Neural progenitor cell (in vitro differentiated cells): ENCODE data around the gene CHST9. TPM values are rescaled to one million over a fixed set of nuclear protein-coding genes. Genes with fewer than 3 reads are reported as not detected.

Experiments used
- DNase-seq: peaks from one replicate; pipeline ENCODE4 v3.0.0-alpha.2; 2016; ENCODE audit warnings: low spot score
- H2AFZ ChIP-seq: fragments of 200-600 bp; sonication (generic); replicated peaks from 2 replicates; pipeline ENCODE4 v1.6.1; 2016; ENCODE audit warnings: antibody characterized with exemption
- H3F3A ChIP-seq: fragments of 200-600 bp; sonication (generic); 2 replicates; pipeline ENCODE4 v1.6.1; 2016; ENCODE audit warnings: antibody characterized with exemption, low read depth
- H3K27ac ChIP-seq: fragments of 200-600 bp; sonication (generic); 2 replicates; pipeline ENCODE4 v1.5.1; 2016; ENCODE audit warnings: mild to moderate bottlenecking
- H3K27me3 ChIP-seq: fragments of 200-600 bp; sonication (generic); 2 replicates; pipeline ENCODE4 v1.6.1; 2016; ENCODE audit warnings: mild to moderate bottlenecking, moderate library complexity
- H3K36me3 ChIP-seq: fragments of 200-600 bp; sonication (generic); 2 replicates; pipeline ENCODE4 v1.5.1; 2016
- H3K4me1 ChIP-seq: fragments of 200-600 bp; sonication (generic); 2 replicates; pipeline ENCODE4 v1.6.1; 2016; ENCODE audit warnings: mixed run types
- H3K4me2 ChIP-seq: fragments of 200-600 bp; sonication (generic); 2 replicates; pipeline ENCODE4 v1.6.1; 2016
- H3K4me3 ChIP-seq: fragments of 200-600 bp; sonication (generic); 2 replicates; pipeline ENCODE4 v1.5.1; 2016
- H3K79me2 ChIP-seq: fragments of 200-600 bp; sonication (generic); 2 replicates; pipeline ENCODE4 v1.6.1; 2016; ENCODE audit warnings: low read depth
- H3K9ac ChIP-seq: fragments of 200-600 bp; sonication (generic); 2 replicates; pipeline ENCODE4 v1.6.1; 2016
- H3K9me3 ChIP-seq: fragments of 200-600 bp; sonication (generic); 2 replicates; pipeline ENCODE4 v1.5.1; 2016; ENCODE audit warnings: low read depth
- H4K20me1 ChIP-seq: fragments of 200-600 bp; sonication (generic); 2 replicates; pipeline ENCODE4 v1.6.1; 2016; ENCODE audit warnings: low read depth
- H3K27ac Mint-ChIP-seq: 3 replicates; pipeline ENCODE4 v1.8.0; 2021; ENCODE audit warnings: mixed read lengths
- H3K27me3 Mint-ChIP-seq: 2 replicates; pipeline ENCODE4 v1.8.0; 2022; ENCODE audit warnings: low read depth, mild to moderate bottlenecking, inconsistent platforms, moderate library complexity, mixed read lengths; ENCODE audit not compliant: insufficient read depth
- H3K36me3 Mint-ChIP-seq: 3 replicates; pipeline ENCODE4 v1.8.0; 2021; ENCODE audit warnings: mixed read lengths
- H3K4me1 Mint-ChIP-seq: 3 replicates; pipeline ENCODE4 v1.8.0; 2021; ENCODE audit warnings: mixed read lengths
- H3K4me3 Mint-ChIP-seq: 3 replicates; pipeline ENCODE4 v1.8.0; 2021; ENCODE audit warnings: mild to moderate bottlenecking, moderate library complexity, mixed read lengths
- H3K9me3 Mint-ChIP-seq: 3 replicates; pipeline ENCODE4 v1.8.0; 2020; ENCODE audit warnings: mixed read lengths
- CTCF ChIP-seq: fragments of 200-600 bp; sonication (generic); IDR thresholded peaks from 2 replicates; pipeline ENCODE4 v1.5.1; 2017; ENCODE audit warnings: antibody characterized with exemption, mild to moderate bottlenecking
- EZH2 ChIP-seq: fragments of 200-600 bp; sonication (generic); IDR thresholded peaks from 2 replicates; pipeline ENCODE4 v1.6.1; 2017; ENCODE audit warnings: antibody characterized with exemption, mild to moderate bottlenecking, moderate library complexity
- EZH2phosphoT487 ChIP-seq: fragments of 200-600 bp; sonication (generic); IDR thresholded peaks from 2 replicates; pipeline ENCODE4 v1.6.1; 2017; ENCODE audit warnings: antibody characterized with exemption
- total RNA-seq: library from RNA; depleted of rRNA; stranded (reverse); fragments of >200 nt; gene quantifications from 2 replicates; pipeline ENCODE4 v1.2.3, GENCODE V29; 2015; ENCODE audit warnings: low replicate concordance

Gene CHST9
- total RNA-seq, 1 donor from 2014 or later = 1.3 TPM

- peaks cover 12% of the 10 kb centered on the region for H3K27me3 Mint-ChIP-seq
- Histone ChIP-seq H2AFZ (no peak overlapping the region), H3K9me3 (no peaks in the 10 kb centered on the region), H3K27me3 (peaks cover 45% of the 10 kb centered on the region), H4K20me1 (no peaks in the 10 kb centered on the region), H3K4me1 (peaks cover 14% of the 10 kb centered on the region), H3K36me3 (no peaks in the 10 kb centered on the region), H3K9ac (no peak overlapping the region), H3K27ac (no peak overlapping the region), H3K4me3 (no peak overlapping the region), H3K4me2 (no peak overlapping the region), H3K79me2 (no peaks in the 10 kb centered on the region), H3F3A (no peaks in the 10 kb centered on the region)
- peaks cover 19% of the 10 kb centered on the region for H3K4me1 Mint-ChIP-seq
- H3K27ac Mint-ChIP-seq = no peak overlapping the region
- H3K9me3 Mint-ChIP-seq = no peaks in the 10 kb centered on the region
- DNase-seq = no peak
- no peaks in the 10 kb centered on the region for H3K36me3 Mint-ChIP-seq
- H3K4me3 Mint-ChIP-seq = no peak overlapping the region
- TF ChIP-seq CTCF (no peak), EZH2phosphoT487 (no peak), EZH2 (no peak)
Observed at GRCh38 chr18:27181726-27182125, 3.4 kb downstream of the CHST9 start.

- Histone ChIP-seq H3K4me1 (peaks cover 36% of the 10 kb centered on the region), H3K4me2 (no peak overlapping the region)
- H3K4me1 Mint-ChIP-seq = peaks cover 13% of the 10 kb centered on the region
Observed at GRCh38 chr18:27178424-27178823, 6.7 kb downstream of the CHST9 start.

GRCh38 chr18:27175914-27176313 is 9.2 kb downstream of the CHST9 start:
- H3K4me1 Mint-ChIP-seq = peaks cover 10% of the 10 kb centered on the region
- H3K79me2 ChIP-seq = no peaks in the 10 kb centered on the region
- no peak overlapping the region for H3K27ac Mint-ChIP-seq

More at GRCh38 chr18:27178424-27178823, 6.7 kb downstream of the CHST9 start:
- Histone ChIP-seq H3K4me3 (no peak overlapping the region), H3F3A (no peaks in the 10 kb centered on the region), H3K9ac (no peak overlapping the region), H3K36me3 (no peaks in the 10 kb centered on the region), H3K27ac (no peak overlapping the region), H4K20me1 (no peaks in the 10 kb centered on the region), H3K27me3 (peaks cover 12% of the 10 kb centered on the region), H2AFZ (no peak overlapping the region), H3K79me2 (no peaks in the 10 kb centered on the region), H3K9me3 (no peaks in the 10 kb centered on the region)
- TF ChIP-seq CTCF (no peak), EZH2 (no peak), EZH2phosphoT487 (no peak)
- Mint-ChIP-seq H3K27ac (no peak overlapping the region), H3K27me3 (peaks cover 6% of the 10 kb centered on the region), H3K9me3 (no peaks in the 10 kb centered on the region), H3K36me3 (no peaks in the 10 kb centered on the region), H3K4me3 (no peak overlapping the region)
- DNase-seq = no peak

More at GRCh38 chr18:27175914-27176313, 9.2 kb downstream of the CHST9 start:
- Histone ChIP-seq H3K27ac (no peak overlapping the region), H3K4me1 (peaks cover 45% of the 10 kb centered on the region), H3F3A (no peaks in the 10 kb centered on the region), H2AFZ (peak overlapping the region; percentile 21), H3K27me3 (no peaks in the 10 kb centered on the region), H3K4me2 (peak overlapping the region; percentile 72), H3K9me3 (no peaks in the 10 kb centered on the region), H4K20me1 (no peaks in the 10 kb centered on the region), H3K4me3 (no peak overlapping the region), H3K36me3 (no peaks in the 10 kb centered on the region), H3K9ac (no peak overlapping the region)
- peaks cover 6% of the 10 kb centered on the region for H3K27me3 Mint-ChIP-seq
- no peaks in the 10 kb centered on the region for H3K36me3 Mint-ChIP-seq
- DNase-seq = peak; percentile 54
- no peaks in the 10 kb centered on the region for H3K9me3 Mint-ChIP-seq
- H3K4me3 Mint-ChIP-seq = no peak overlapping the region
- no peak for TF ChIP-seq EZH2
- TF ChIP-seq CTCF = no peak
- no peak for TF ChIP-seq EZH2phosphoT487
